ENCODE results near the gene ALDH1A2.
"Not testable (repeated sequence)": the region's sequence is repeated elsewhere in the genome, so short reads cannot be mapped to it uniquely, and the experiment has no call there.

ALDH1A2 gene

DNA sequence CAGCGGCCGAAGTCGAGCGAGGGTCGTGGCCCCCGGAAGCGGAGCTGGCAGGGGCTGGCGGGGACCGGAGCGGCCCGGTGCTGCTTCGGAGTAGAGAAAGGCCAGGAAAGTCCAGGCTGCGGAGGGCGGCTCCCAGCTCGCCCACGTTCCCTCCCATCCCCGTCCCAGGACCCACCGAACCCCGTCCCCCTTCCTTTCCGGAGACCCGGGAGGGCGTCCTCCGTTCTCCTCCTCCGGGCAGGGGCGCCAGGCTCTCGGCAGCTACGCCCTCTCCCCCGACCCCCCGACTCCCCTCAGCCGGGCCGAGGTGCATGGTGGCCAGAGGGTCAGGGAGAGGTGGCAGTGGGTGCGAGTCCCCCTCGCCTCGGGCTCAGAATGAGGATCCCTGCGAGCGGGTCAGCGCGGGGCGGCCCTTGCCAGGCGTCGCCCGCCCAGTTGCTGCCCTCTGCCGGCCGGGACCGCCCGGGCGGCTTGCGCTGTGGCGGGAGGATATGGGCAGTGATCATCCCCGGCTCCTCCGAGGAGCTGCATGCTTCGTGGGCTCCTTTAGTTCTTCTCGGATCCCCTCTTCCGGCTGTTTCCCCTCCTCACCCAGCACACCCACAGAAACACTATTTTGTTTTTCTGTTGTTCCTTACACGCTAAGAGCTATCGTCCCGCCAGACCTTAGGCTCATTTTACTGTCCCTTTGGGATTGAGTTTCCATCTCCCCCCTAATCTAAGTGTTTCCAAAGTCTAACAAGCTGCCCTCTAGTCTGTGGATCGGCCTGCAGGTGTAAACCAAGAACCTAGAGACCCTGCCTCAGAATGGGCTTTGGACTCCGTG is 744 bp upstream of the ALDH1A2 start:
- no peak for DNase-seq (ENCODE audit: low read depth)

GRCh38 chr15:58064980-58065444 is 499 bp downstream of the ALDH1A2 start:
- DNase-seq (ENCODE audit: low read depth): no peak

- DNase-seq (ENCODE audit: low read depth): no peak
These were observed 1.2 kb downstream of the ALDH1A2 start for GRCh38 chr15:58064082-58064979.

- DNase-seq (ENCODE audit: low read depth): no peak
These were observed 1.9 kb downstream of the ALDH1A2 start for GRCh38 chr15:58063614-58064013.

DNA sequence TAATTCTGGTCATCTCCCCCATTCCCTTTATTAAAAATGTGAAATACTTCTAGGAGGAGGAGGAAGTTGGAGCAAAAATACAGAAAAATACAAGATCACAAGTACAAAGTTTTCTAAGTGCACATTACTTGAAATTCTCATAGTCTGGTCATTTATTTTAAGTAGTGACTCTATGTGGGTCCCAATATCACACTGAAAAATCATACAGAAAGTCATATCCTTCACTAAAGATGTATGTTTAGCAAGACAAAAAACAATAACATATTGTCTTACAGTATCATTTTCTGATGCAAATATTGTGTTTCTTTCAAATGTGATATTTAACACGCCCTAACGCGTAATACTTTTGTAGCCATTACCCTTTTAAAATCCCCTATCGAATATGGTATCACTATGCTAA is 2.5 kb downstream of the ALDH1A2 start:
- DNase-seq (ENCODE audit: low read depth): no peak

DNA sequence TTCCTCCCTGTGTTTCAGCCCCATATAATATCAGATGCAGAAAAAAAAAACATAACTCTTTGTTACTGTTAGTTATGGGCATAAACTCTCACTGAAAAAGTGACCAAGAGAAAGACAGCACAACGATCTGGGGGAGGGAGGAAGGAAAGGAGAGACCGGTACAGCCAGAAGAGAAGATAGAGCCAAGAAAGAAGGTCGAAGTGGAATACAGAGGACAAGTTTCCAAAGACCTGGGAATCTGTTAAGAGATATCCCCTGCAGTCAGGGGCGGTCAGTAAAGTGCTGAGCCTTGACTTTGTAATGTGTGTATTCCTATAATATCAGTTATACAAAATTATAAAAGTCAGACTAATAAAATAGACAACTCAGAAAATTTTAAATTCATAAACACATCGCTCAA is 3.3 kb downstream of the ALDH1A2 start:
- no peak for DNase-seq (ENCODE audit: low read depth)

DNA sequence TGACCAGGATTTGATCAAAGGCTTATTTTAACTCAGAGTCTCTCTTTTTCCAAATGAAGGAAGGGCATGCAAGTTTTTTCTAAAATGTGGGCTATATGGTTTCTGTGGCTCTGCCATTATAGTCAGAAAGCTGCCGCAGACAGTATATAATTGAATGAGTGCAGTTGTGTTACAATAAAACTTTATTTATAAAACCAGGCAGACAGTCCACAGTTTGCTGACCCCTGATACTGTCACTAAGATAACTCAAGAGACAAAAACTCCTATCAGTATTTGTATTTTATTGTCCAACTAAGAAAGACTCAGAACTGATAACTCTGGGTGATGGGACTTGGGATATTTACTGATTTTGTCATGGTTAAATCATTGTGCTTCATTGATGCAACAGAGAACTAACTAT is 4.9 kb downstream of the ALDH1A2 start:
- no peak for DNase-seq (ENCODE audit: low read depth)

DNA sequence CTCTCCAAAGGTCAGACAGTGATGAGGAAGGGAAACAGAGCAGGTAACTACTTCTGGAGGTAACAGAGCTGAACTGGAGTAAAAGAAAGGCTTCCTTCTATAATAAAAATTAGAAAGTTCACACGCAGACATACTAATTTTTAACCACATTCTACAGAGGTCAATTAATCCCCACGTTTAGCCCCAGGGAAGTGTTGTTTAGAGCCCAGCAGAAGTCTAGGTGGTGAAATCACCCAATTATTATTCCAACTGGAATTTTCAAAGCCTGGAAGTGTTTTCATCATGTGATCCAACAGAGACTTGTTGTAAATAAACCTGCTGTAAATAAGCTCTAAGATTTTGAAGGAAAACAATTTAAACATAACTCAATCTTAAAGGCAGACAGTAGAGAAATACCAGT is 6.8 kb downstream of the ALDH1A2 start:
- DNase-seq (ENCODE audit: low read depth): no peak

DNA sequence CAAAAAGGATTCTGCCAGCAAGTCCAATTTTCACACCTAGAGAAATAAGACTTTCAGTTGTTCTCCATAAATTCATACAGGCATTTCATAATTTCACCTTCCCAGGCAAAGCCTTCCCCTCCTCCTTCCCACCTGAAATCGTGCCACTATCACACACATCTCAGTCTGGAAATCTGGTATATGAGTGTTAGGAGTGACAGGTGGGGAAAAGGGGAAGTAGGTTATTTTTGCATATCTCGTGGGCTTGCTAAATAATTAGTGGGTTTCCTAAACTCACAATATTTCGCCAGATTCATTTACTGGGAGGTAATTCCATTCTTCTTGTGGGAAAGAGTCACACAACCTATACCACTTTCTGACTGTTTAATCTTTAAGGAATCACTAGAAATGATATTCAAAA is 7.4 kb downstream of the ALDH1A2 start:
- no peak for DNase-seq (ENCODE audit: low read depth)

GRCh38 chr15:58057559-58057958 is 8.0 kb downstream of the ALDH1A2 start:
- no peak for DNase-seq (ENCODE audit: low read depth)

DNA sequence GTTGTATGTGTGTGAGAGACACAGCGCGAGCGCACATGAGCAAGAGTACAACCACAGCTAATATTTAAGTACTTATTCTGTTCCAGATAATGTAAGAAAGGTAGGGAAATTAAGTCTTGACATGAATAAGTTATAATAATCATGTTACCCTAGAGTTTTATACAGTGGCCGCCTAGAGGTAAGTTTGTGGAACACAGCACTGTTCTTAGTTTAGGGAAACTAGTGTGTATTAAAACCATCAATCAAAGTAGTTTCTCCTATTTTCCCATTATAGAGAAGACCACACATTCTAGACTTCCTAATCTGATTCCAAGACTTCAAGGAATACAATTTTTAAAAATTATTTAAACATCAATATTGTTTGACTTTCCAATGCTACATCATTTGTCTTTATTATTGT is 9.5 kb downstream of the ALDH1A2 start:
- no peak for DNase-seq (ENCODE audit: low read depth)

- DNase-seq (ENCODE audit: low read depth): no peak
These were observed 12.0 kb downstream of the ALDH1A2 start for GRCh38 chr15:58053315-58054153.

- DNase-seq (ENCODE audit: low read depth): no peak
These were observed 13.2 kb downstream of the ALDH1A2 start for GRCh38 chr15:58052334-58052733.

GRCh38 chr15:58049520-58050227 is 15.8 kb downstream of the ALDH1A2 start:
- no peak for DNase-seq (ENCODE audit: low read depth)

GRCh38 chr15:58048261-58048660 is 17.2 kb downstream of the ALDH1A2 start:
- no peak for DNase-seq (ENCODE audit: low read depth)

DNA sequence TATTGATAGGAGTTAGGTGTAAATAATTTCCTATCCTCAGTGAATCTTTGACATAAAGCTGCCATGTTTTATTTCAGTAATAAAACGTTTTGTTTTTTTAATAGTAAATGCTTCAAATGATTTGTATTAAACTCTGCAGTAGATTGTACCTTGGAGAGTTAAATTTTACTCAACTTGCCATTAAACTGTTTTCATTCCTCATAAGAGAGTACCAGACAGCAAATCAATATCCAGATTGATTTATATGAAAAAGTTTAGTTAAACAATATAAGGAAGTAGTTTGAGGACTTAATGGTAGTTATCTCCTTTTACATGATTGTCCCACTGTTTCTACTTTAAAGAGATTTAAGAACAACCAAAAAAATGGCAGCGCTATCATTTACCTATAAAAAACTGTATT is 18.4 kb downstream of the ALDH1A2 start:
- DNase-seq (ENCODE audit: low read depth): no peak

- DNase-seq (ENCODE audit: low read depth): no peak
These were observed 19.0 kb downstream of the ALDH1A2 start for GRCh38 chr15:58046467-58046866.

DNA sequence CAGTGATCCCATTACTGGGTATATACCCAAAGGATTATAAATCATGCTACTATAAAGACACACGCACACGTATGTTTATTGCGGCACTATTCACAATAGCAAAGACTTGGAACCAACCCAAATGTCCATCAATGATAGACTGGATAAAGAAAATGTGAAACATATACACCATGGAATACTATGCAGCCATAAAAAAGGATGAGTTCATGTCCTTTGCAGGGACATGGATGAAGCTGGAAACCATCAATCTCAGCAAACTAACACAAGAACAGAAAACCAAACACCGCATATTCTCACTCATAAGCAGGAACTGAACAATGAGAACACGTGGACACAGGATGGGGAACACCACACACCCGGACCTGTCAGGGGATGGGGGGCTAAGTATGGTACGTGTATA is 20.1 kb downstream of the ALDH1A2 start:
- not testable (repeated sequence) for DNase-seq (ENCODE audit: low read depth)

- no peak for DNase-seq (ENCODE audit: low read depth)
These were observed 21.0 kb downstream of the ALDH1A2 start for GRCh38 chr15:58044551-58044950.

- DNase-seq (ENCODE audit: low read depth): no peak
These were observed 22.2 kb downstream of the ALDH1A2 start for GRCh38 chr15:58043192-58043903.

- DNase-seq (ENCODE audit: low read depth): no peak
These were observed 23.5 kb downstream of the ALDH1A2 start for GRCh38 chr15:58042006-58042405.
